Testis (tissue), 3 donors: ENCODE results near the gene CIB4. TPM values are rescaled to one million over a fixed set of nuclear protein-coding genes. Genes with fewer than 3 reads are reported as not detected.

ENCODE experiments used
- DNase-seq: peaks from one replicate; pipeline ENCODE4 v3.0.0-alpha.2; 2019
- H3K27ac ChIP-seq, 2 donors: fragments of 200-600 bp; sonication (generic); one replicate each; pipeline ENCODE4 v1.5.1; 2019
- H3K27me3 ChIP-seq: fragments of 200-600 bp; sonication (generic); one replicate; pipeline ENCODE4 v1.5.1; 2019
- H3K36me3 ChIP-seq: fragments of 200-600 bp; sonication (generic); one replicate; pipeline ENCODE4 v1.5.1; 2017; ENCODE audit warnings: low read depth; ENCODE audit errors: missing control alignments
- H3K4me1 ChIP-seq: fragments of 200-600 bp; sonication (generic); one replicate; pipeline ENCODE4 v1.5.1; 2019
- H3K4me3 ChIP-seq, 2 donors: fragments of 200-600 bp; sonication (generic); one replicate each; pipeline ENCODE4 v1.5.1; 2017 to 2019
- H3K9me3 ChIP-seq: fragments of 200-600 bp; sonication (generic); one replicate; pipeline ENCODE4 v1.5.1; 2017
- POLR2A ChIP-seq: fragments of 450-650 bp; IDR thresholded peaks from one replicate; pipeline ENCODE4 v1.6.1; 2017; ENCODE audit warnings: antibody characterized with exemption, mild to moderate bottlenecking, moderate library complexity
- WGBS, 2 donors: methylation state at CpG; one replicate each; pipeline ENCODE4 v1.1.5; 2018; 5-methylcytosine and 5-hydroxymethylcytosine counted together
- intact Hi-C: fragments of 100-400 bp; cut with DNase I; formaldehyde crosslinking; loops from one replicate; pipeline ENCODE4 v1.15.1; 2023; ENCODE audit warnings: low total_unique reads
- polyA plus RNA-seq: library from polyadenylated mRNA; stranded (reverse); fragments of 350-450 nt; fragmentation: Illumina TruSeq; extraction: RNeasy Lipid Tissue Mini Kit (QIAGEN cat#74804); gene quantifications from one replicate; pipeline ENCODE4 v1.2.3, GENCODE V29; 2014; ENCODE audit warnings: low read depth, low replicate concordance; ENCODE audit not compliant: insufficient read depth
- total RNA-seq, 2 donors: library from RNA; depleted of rRNA; stranded (reverse); fragments of >200 nt; gene quantifications; one replicate each; pipeline ENCODE4 v1.2.3, GENCODE V29; 2016
- TF ChIP-seq, protein P1 (sequence below), 3 experiments: fragments of 450-650 bp in 2 of 3; fragments of 200-600 bp in 1 of 3; sonication (generic) in 1 of 3; IDR thresholded peaks; one replicate each; pipeline ENCODE4 v1.5.1; 2016 to 2019; ENCODE audit warnings: antibody characterized with exemption in 3 of 3, mild to moderate bottlenecking in 2 of 3, moderate library complexity in 1 of 3

Gene CIB4
- total and polyA plus RNA-seq, 3 donors from 2014 or later, result 7.5 to 30.6 (median 8.7) TPM

DNA sequence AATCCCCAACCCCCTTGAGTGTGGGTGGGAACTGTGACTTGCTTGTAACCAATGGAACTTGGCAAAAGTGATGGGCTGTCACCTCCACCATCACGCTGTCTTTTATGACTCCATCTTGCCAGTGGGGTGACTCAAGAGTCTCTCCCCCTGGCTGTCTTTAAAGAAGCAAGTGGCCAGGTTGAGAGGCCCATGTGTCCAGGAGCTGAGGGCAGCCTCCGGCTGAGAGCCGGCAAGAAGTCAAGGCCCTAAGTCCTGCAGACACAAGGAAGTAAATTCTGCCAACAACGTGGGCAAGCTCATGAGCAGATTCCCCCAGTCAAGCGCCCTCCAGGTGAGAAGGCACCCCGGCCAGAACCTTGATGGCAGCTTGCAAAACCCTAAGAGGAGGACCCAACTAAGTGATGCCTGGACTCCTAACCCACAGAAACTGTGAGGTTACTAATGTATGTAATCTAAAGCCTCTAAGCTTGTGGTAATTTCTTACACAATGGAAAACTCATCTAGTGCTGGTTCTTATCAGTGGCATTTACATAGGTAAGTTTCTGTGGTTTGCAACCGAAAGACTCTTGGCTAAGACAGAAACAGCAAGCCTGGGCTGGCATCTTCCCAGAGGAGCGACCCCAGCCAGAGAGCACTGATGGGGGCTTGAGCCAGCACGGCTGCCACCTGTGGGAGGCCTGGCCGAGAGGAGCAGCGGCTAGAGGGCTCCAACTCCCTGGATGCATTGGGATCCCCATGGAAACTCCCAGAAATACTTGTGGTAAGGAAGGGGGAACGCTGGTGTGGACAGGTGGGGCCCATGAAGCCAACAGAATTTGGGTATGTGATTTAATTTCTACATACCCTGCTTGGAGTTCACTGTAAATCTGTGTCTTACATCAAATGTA lies 49.3 kb downstream of the CIB4 start:
- Histone ChIP-seq H3K27ac (no peak overlapping the region), H3K4me3 (no peak overlapping the region), H3K9me3 (no peaks in the 10 kb centered on the region), H3K4me1 (no peaks in the 10 kb centered on the region), H3K27me3 (no peaks in the 10 kb centered on the region), H3K36me3 (no peaks in the 10 kb centered on the region)
- WGBS, 2 donors, result 85 to 87% methylated on average over 12 of the region's 12 CpGs
- TF ChIP-seq POLR2A, result no peak
- TF ChIP-seq, protein P1, sequence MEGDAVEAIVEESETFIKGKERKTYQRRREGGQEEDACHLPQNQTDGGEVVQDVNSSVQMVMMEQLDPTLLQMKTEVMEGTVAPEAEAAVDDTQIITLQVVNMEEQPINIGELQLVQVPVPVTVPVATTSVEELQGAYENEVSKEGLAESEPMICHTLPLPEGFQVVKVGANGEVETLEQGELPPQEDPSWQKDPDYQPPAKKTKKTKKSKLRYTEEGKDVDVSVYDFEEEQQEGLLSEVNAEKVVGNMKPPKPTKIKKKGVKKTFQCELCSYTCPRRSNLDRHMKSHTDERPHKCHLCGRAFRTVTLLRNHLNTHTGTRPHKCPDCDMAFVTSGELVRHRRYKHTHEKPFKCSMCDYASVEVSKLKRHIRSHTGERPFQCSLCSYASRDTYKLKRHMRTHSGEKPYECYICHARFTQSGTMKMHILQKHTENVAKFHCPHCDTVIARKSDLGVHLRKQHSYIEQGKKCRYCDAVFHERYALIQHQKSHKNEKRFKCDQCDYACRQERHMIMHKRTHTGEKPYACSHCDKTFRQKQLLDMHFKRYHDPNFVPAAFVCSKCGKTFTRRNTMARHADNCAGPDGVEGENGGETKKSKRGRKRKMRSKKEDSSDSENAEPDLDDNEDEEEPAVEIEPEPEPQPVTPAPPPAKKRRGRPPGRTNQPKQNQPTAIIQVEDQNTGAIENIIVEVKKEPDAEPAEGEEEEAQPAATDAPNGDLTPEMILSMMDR (IDR thresholded peaks at IDR 0.05), result no peak
- no peak for DNase-seq
- intact Hi-C loops, result no loop called here

DNA sequence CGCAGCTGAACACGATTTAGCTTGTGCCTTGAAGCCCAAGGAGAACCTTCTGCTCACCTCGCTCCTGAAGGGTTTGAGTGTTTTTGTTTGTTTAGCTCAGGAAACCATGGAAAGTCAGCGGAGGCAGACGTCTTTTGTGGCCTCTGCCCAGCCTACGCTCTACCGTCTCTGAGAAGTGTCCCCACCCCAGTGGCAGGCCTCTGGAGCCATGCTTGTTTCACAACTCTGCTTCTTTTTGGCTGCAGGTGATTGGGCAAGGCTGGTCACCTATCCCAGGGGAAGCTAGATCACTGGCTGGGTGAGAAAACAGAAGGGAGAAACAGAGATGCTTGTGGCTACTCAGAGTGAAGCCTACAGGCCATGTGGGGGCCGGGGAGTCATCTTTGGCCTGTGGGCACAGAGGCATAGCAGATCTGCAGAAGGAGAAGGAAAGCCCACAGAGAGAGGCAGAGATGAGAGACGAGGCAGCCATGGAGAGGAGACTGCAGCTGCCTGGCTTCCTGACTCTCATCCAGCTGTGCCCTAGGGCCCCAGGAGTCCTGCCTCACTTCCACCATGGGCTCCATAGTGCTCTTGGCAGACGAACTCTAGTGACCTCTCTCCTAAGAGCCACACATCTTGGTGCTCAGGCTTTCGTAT lies 50.1 kb downstream of the CIB4 start:
- no peaks in the 10 kb centered on the region for H3K27me3 ChIP-seq
- H3K4me3 ChIP-seq, result no peak overlapping the region
- TF ChIP-seq POLR2A, result no peak
- TF ChIP-seq, protein P1 (IDR thresholded peaks at IDR 0.05), result no peak
- 79% methylated on average over 11 of the region's 11 CpGs for WGBS, 2 donors
- no peaks in the 10 kb centered on the region for H3K4me1 ChIP-seq
- intact Hi-C loops, result no loop called here
- H3K9me3 ChIP-seq, result no peaks in the 10 kb centered on the region
- peak; percentile 7 for DNase-seq
- no peaks in the 10 kb centered on the region for H3K36me3 ChIP-seq
- H3K27ac ChIP-seq, result no peak overlapping the region

DNA sequence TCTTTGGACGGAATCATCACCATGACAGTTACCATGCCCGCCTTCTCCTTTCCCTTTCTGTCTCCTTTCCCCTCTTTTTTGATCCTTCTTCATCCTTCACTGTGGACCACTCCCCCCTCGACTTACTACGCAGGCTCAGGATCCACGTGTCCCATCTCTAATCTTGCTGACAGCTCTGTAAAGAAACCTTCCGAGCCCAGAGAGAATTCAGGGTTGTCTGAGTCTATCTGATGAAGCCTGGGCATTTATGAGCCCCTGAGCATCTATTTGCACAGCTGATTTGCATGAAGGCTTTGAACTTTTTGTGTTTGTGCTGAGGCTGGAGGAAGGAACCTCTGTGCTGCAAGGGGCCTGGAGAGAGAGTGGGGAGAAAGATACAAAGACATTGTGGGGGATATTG lies 50.7 kb downstream of the CIB4 start:
- whole genome bisulfite sequencing, 2 donors, result 69 to 73% methylated on average over 6 of the region's 6 CpGs
- intact Hi-C loops, result no loop called here
- no peaks in the 10 kb centered on the region for H3K27me3 ChIP-seq

DNA sequence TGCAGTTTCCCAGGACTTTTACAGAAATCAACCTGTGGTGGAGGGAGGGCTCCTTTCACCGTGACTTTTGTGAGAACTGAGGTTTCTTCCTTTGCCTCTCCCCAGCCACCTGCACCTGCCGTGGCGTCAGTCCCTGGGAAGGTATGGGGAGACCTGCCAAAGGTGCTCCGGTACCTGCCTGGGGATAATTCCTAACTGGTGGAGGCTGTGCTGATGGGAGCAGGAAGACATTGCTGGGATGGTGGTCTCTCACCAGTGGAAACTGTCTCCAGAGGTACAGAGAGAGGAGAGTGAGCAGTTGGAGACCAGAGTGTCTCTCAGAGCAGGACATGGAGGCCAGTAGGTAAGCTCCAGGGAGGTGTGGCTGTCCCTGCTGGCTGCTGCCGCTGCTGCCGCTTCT lies 52.6 kb downstream of the CIB4 start:
- TF ChIP-seq POLR2A, result no peak
- TF ChIP-seq, protein P1 (IDR thresholded peaks at IDR 0.05), result no peak
- H3K36me3 ChIP-seq, result no peaks in the 10 kb centered on the region
- 81 to 92% methylated on average over 5 of the region's 6 CpGs for WGBS, 2 donors
- H3K27me3 ChIP-seq, result no peaks in the 10 kb centered on the region
- H3K4me3 ChIP-seq, result no peak overlapping the region
- no peak overlapping the region for H3K27ac ChIP-seq
- H3K9me3 ChIP-seq, result no peaks in the 10 kb centered on the region
- DNase-seq, result no peak
- H3K4me1 ChIP-seq, result no peaks in the 10 kb centered on the region
- intact Hi-C loops, result no loop called here

More for the DNA sequence above, 50.7 kb downstream of the CIB4 start:
- peak; percentile 6 for DNase-seq
- H3K9me3 ChIP-seq, result no peaks in the 10 kb centered on the region
- no peak overlapping the region for H3K27ac ChIP-seq
- H3K4me1 ChIP-seq, result no peaks in the 10 kb centered on the region
- no peak for TF ChIP-seq POLR2A
- no peak overlapping the region for H3K4me3 ChIP-seq
- no peaks in the 10 kb centered on the region for H3K36me3 ChIP-seq

DNA sequence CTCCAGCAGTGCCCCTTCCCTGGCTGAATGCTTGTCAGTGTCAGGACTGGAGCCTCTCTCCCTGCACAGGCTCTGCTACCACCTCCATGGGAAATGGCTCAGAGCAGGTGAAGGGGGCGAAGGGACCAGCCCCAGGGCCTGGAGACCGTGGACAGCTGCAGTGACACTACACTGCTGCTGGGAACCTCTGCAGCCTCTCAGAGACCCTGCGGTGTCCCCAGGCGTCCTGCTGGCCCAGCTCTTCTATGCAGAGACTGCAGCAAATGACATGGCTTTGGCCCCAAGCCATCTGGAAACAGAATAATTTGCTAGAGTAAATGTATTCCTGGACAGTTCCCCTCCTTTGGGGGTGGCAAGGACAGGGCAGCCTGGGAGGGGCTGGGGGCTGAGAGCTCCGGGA lies 53.2 kb downstream of the CIB4 start:
- Histone ChIP-seq H3K36me3 (no peaks in the 10 kb centered on the region), H3K27ac (no peak overlapping the region), H3K4me1 (no peaks in the 10 kb centered on the region), H3K9me3 (no peaks in the 10 kb centered on the region), H3K27me3 (no peaks in the 10 kb centered on the region), H3K4me3 (no peak overlapping the region)
- intact Hi-C loops, result no loop called here
- 68 to 74% methylated on average over 4 to 5 of the region's 5 CpGs for WGBS, 2 donors
- TF ChIP-seq, protein P1 (IDR thresholded peaks at IDR 0.05), result no peak
- no peak for TF ChIP-seq POLR2A
- peak; percentile 9 for DNase-seq
